ENCODE data around the gene ILF3. TPM values are rescaled to one million over a fixed set of nuclear protein-coding genes. Genes with fewer than 3 reads are reported as not detected.
"Not testable (repeated sequence)": the region's sequence is repeated elsewhere in the genome, so short reads cannot be mapped to it uniquely, and the experiment has no call there.

ILF3 gene
- total RNA-seq, 1 donor from 2014 or later: 223 TPM

DNA sequence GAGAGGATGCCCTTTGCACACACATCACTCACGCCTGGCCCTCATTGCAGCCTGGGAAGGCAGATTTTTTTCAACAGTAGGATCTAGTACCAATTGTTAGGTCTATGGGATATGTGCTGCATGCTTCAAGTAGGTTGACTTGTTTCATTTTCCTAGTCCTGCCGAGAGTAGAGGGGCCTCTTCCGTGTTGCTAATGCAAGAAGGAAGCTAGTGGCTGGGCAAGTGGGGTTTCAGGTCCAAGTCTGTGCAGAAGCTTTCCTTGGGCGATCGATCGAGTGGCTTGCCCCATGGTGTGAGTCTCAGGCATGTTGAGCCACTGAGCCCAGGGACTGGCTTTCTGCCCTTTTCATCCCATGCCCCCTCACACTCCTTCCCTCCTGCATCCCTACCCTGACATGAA is 13.7 kb downstream of the ILF3 start:
- no peak for DNase-seq (ENCODE audit: extremely low spot score, unreplicated experiment)
- no peaks in the 10 kb centered on the region for H3K9me3 Mint-ChIP-seq (ENCODE audit: unreplicated experiment)
- no peaks in the 10 kb centered on the region for H3K27me3 Mint-ChIP-seq (ENCODE audit: unreplicated experiment)
- no peak overlapping the region for H3K27ac Mint-ChIP-seq (ENCODE audit: unreplicated experiment)
- no peak overlapping the region for H3K4me3 Mint-ChIP-seq (ENCODE audit: unreplicated experiment)
- TF ChIP-seq CTCF (IDR thresholded peaks at IDR 0.05): no peak
- H3K4me1 Mint-ChIP-seq (ENCODE audit: unreplicated experiment): peaks cover 26% of the 10 kb centered on the region
- H3K36me3 Mint-ChIP-seq (ENCODE audit: unreplicated experiment): peaks cover 13% of the 10 kb centered on the region

- Mint-ChIP-seq H3K36me3 (ENCODE audit: unreplicated experiment) (peaks cover 16% of the 10 kb centered on the region), H3K9me3 (ENCODE audit: unreplicated experiment) (no peaks in the 10 kb centered on the region), H3K27ac (ENCODE audit: unreplicated experiment) (no peak overlapping the region), H3K4me3 (ENCODE audit: unreplicated experiment) (no peak overlapping the region), H3K4me1 (ENCODE audit: unreplicated experiment) (peaks cover 25% of the 10 kb centered on the region), H3K27me3 (ENCODE audit: unreplicated experiment) (no peaks in the 10 kb centered on the region)
- TF ChIP-seq CTCF (IDR thresholded peaks at IDR 0.05): no peak
- DNase-seq (ENCODE audit: extremely low spot score, unreplicated experiment): no peak
Measured at GRCh38 chr19:10669246-10669645, 15.1 kb downstream of the ILF3 start.

GRCh38 chr19:10670182-10670581 is 16.0 kb downstream of the ILF3 start:
- Mint-ChIP-seq H3K9me3 (ENCODE audit: unreplicated experiment) (no peaks in the 10 kb centered on the region), H3K27ac (ENCODE audit: unreplicated experiment) (no peak overlapping the region), H3K4me3 (ENCODE audit: unreplicated experiment) (no peak overlapping the region), H3K4me1 (ENCODE audit: unreplicated experiment) (peaks cover 25% of the 10 kb centered on the region), H3K27me3 (ENCODE audit: unreplicated experiment) (no peaks in the 10 kb centered on the region), H3K36me3 (ENCODE audit: unreplicated experiment) (peaks cover 20% of the 10 kb centered on the region)
- no peak for DNase-seq (ENCODE audit: extremely low spot score, unreplicated experiment)
- TF ChIP-seq CTCF (IDR thresholded peaks at IDR 0.05): no peak

- Mint-ChIP-seq H3K27ac (ENCODE audit: unreplicated experiment) (peak overlapping the region; percentile 31), H3K36me3 (ENCODE audit: unreplicated experiment) (peaks cover 20% of the 10 kb centered on the region), H3K4me1 (ENCODE audit: unreplicated experiment) (peaks cover 23% of the 10 kb centered on the region), H3K27me3 (ENCODE audit: unreplicated experiment) (no peaks in the 10 kb centered on the region), H3K4me3 (ENCODE audit: unreplicated experiment) (no peak overlapping the region), H3K9me3 (ENCODE audit: unreplicated experiment) (no peaks in the 10 kb centered on the region)
- DNase-seq (ENCODE audit: extremely low spot score, unreplicated experiment): no peak
- TF ChIP-seq CTCF (IDR thresholded peaks at IDR 0.05): no peak
Measured at GRCh38 chr19:10670876-10671804, 17.0 kb downstream of the ILF3 start.

DNA sequence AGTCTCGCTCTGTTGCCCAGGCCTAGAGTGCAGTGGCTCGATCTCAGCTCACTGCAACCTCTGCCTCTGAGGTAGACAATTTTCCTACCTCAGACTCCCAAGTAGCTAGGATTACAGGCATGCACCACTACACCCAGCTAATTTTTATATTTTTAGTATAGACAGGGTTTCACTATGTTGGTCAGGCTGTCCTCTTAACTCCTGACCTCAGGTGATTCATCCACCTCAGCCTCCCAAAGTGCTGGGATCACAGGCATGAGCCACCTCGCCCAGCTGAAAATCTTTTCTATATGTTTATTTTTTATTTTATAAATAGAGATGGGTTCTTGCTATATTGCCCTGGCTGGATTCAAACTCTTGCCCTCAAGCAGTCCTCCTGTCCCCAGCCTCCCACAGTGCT is 17.8 kb downstream of the ILF3 start:
- not testable (repeated sequence) for H3K4me3 Mint-ChIP-seq (ENCODE audit: unreplicated experiment); H3K27ac Mint-ChIP-seq (ENCODE audit: unreplicated experiment); H3K9me3 Mint-ChIP-seq (ENCODE audit: unreplicated experiment); H3K27me3 Mint-ChIP-seq (ENCODE audit: unreplicated experiment); DNase-seq (ENCODE audit: extremely low spot score, unreplicated experiment)
- Mint-ChIP-seq H3K4me1 (ENCODE audit: unreplicated experiment) (peaks cover 20% of the 10 kb centered on the region), H3K36me3 (ENCODE audit: unreplicated experiment) (peaks cover 22% of the 10 kb centered on the region)

DNA sequence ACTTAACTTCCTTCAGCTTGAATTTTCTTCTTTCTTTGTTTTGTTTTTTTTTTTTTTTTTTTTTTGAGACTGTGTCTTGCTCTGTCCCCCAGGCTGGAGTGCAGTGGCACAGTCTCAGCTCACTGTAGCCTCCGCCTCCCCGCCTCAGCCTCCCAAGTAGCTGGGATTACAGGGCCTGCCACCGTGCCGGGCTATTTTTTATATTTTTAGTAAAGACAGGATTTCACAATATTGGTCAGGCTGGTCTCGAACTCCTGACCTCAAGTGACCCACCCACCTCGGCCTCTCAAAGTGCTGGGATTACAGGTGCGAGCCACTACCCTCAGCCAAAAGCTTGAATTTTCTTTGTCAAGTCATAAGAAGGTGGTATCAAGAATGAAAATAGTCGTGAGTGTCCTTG is 21.1 kb downstream of the ILF3 start:
- not testable (repeated sequence) for H3K27me3 Mint-ChIP-seq (ENCODE audit: unreplicated experiment); H3K4me3 Mint-ChIP-seq (ENCODE audit: unreplicated experiment); DNase-seq (ENCODE audit: extremely low spot score, unreplicated experiment); H3K4me1 Mint-ChIP-seq (ENCODE audit: unreplicated experiment); H3K9me3 Mint-ChIP-seq (ENCODE audit: unreplicated experiment); H3K27ac Mint-ChIP-seq (ENCODE audit: unreplicated experiment)
- peaks cover 37% of the 10 kb centered on the region for H3K36me3 Mint-ChIP-seq (ENCODE audit: unreplicated experiment)

Data from osteocyte (in vitro differentiated cells).